WTC11 (cell line): ENCODE results near the gene FAM89A.
"Not testable (repeated sequence)": the region's sequence is repeated elsewhere in the genome, so short reads cannot be mapped to it uniquely, and the experiment has no call there.

Experiments used
- CBFB ChIP-seq: sonication (generic); formaldehyde crosslinking; IDR thresholded peaks from 2 replicates; pipeline ENCODE4 v1.8.1; 2022; ENCODE audit warnings: mild to moderate bottlenecking, low read depth, missing genetic modification reagents
- NR1H2 ChIP-seq: sonication (generic); formaldehyde crosslinking; IDR thresholded peaks from 2 replicates; pipeline ENCODE4 v1.9.0; 2021; ENCODE audit warnings: mild to moderate bottlenecking, moderate library complexity, missing genetic modification reagents
- OVOL2 ChIP-seq: fragments of 250-450 bp; sonication (Bioruptor Pico); IDR thresholded peaks from 2 replicates; pipeline ENCODE4 v1.9.0; 2021; ENCODE audit warnings: mild to moderate bottlenecking, borderline replicate concordance
- SMAD3 ChIP-seq: sonication (generic); formaldehyde crosslinking; IDR thresholded peaks from 2 replicates; pipeline ENCODE4 v1.8.0; 2022; ENCODE audit warnings: missing genetic modification reagents, mild to moderate bottlenecking, borderline replicate concordance
- SP1 ChIP-seq: sonication (generic); formaldehyde crosslinking; conservative IDR thresholded peaks from 2 replicates; pipeline ENCODE4 v1.8.1; 2022; ENCODE audit warnings: missing genetic modification reagents
- TF ChIP-seq, protein P1 (sequence below): fragments of 200-600 bp; IDR thresholded peaks from 2 replicates; pipeline ENCODE4 v1.8.0; 2022; ENCODE audit warnings: antibody characterized with exemption
- TF ChIP-seq, protein P2 (sequence below): sonication (generic); formaldehyde crosslinking; conservative IDR thresholded peaks from 2 replicates; pipeline ENCODE4 v1.8.1; 2023; ENCODE audit warnings: mild to moderate bottlenecking, low read depth, missing genetic modification reagents, moderate library complexity

DNA sequence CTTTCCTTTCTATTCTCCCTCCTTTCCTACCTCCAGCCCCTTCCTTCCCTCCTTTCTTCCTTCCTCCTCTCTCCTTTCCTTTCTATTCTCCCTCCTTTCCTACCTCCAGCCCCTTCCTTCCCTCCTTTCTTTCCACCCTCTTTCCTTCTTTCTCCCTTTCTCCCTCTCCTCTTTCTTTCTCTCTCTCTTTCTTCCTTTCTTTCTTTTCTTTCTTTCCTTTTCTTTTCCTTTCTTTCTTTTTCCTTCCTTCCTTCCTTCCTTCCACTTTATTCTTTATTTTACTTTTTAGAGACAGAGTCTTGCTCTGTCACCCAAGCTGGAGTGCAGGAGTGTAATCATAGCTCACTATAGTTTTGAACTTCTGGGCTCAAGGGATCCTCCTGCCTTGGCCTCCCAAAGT lies 7.5 kb upstream of the FAM89A start:
- not testable (repeated sequence) for TF ChIP-seq CBFB (CRISPR knock-in tag); SP1 (CRISPR knock-in tag); NR1H2 (CRISPR knock-in tag); OVOL2; SMAD3 (CRISPR knock-in tag)
- TF ChIP-seq, protein P1, sequence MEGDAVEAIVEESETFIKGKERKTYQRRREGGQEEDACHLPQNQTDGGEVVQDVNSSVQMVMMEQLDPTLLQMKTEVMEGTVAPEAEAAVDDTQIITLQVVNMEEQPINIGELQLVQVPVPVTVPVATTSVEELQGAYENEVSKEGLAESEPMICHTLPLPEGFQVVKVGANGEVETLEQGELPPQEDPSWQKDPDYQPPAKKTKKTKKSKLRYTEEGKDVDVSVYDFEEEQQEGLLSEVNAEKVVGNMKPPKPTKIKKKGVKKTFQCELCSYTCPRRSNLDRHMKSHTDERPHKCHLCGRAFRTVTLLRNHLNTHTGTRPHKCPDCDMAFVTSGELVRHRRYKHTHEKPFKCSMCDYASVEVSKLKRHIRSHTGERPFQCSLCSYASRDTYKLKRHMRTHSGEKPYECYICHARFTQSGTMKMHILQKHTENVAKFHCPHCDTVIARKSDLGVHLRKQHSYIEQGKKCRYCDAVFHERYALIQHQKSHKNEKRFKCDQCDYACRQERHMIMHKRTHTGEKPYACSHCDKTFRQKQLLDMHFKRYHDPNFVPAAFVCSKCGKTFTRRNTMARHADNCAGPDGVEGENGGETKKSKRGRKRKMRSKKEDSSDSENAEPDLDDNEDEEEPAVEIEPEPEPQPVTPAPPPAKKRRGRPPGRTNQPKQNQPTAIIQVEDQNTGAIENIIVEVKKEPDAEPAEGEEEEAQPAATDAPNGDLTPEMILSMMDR, result not testable (repeated sequence)
- TF ChIP-seq, protein P2, sequence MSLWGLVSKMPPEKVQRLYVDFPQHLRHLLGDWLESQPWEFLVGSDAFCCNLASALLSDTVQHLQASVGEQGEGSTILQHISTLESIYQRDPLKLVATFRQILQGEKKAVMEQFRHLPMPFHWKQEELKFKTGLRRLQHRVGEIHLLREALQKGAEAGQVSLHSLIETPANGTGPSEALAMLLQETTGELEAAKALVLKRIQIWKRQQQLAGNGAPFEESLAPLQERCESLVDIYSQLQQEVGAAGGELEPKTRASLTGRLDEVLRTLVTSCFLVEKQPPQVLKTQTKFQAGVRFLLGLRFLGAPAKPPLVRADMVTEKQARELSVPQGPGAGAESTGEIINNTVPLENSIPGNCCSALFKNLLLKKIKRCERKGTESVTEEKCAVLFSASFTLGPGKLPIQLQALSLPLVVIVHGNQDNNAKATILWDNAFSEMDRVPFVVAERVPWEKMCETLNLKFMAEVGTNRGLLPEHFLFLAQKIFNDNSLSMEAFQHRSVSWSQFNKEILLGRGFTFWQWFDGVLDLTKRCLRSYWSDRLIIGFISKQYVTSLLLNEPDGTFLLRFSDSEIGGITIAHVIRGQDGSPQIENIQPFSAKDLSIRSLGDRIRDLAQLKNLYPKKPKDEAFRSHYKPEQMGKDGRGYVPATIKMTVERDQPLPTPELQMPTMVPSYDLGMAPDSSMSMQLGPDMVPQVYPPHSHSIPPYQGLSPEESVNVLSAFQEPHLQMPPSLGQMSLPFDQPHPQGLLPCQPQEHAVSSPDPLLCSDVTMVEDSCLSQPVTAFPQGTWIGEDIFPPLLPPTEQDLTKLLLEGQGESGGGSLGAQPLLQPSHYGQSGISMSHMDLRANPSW, result not testable (repeated sequence)
